Measurements from ENCODE around the gene ISOC2.
A peak's percentile ranks its signal among the peaks of the same experiment; 100 is the strongest.
"Not testable (repeated sequence)": the region's sequence is repeated elsewhere in the genome, so short reads cannot be mapped to it uniquely, and the experiment has no call there.

The ISOC2 gene

GRCh38 chr19:55410168-55410567 lies 51.3 kb downstream of the ISOC2 start:
- Histone ChIP-seq H3K9me3 (ENCODE audit: insufficient read depth, low read depth, low read length) (no peaks in the 10 kb centered on the region), H3K4me3 (ENCODE audit: low read length, poor library complexity, severe bottlenecking) (no peak overlapping the region), H3K79me2 (ENCODE audit: insufficient read depth, low read length) (peaks cover 23% of the 10 kb centered on the region), H3K9ac (ENCODE audit: low read depth, low read length, poor library complexity, severe bottlenecking) (no peak overlapping the region), H4K20me1 (ENCODE audit: insufficient read depth, low read length, poor library complexity, severe bottlenecking) (peaks cover 21% of the 10 kb centered on the region), H2AFZ (ENCODE audit: low read length) (no peak overlapping the region), H3K27me3 (ENCODE audit: insufficient read depth, low read length, poor library complexity, severe bottlenecking) (peaks cover 5% of the 10 kb centered on the region), H3F3A (ENCODE audit: low read depth) (no peaks in the 10 kb centered on the region), H3K9me2 (replicated peaks; ENCODE audit: low read depth, low read length) (no peaks in the 10 kb centered on the region), H3K4me2 (ENCODE audit: low read depth, low read length, poor library complexity, severe bottlenecking) (no peak overlapping the region), H3K4me1 (ENCODE audit: insufficient read depth, low read length, poor library complexity, severe bottlenecking) (peaks cover 22% of the 10 kb centered on the region), H3K36me3 (ENCODE audit: insufficient read depth, low read length) (peaks cover 6% of the 10 kb centered on the region; the same call in 1 of the 2 replicates)
- TF ChIP-seq EZH2phosphoT487 (IDR thresholded peaks at IDR 0.05; ENCODE audit: borderline replicate concordance): no peak
- no peak for TF ChIP-seq CTCF (conservative IDR thresholded peaks at IDR 0.05; ENCODE audit: low read length)

- peaks cover 33% of the 10 kb centered on the region for H3K79me2 ChIP-seq (ENCODE audit: insufficient read depth, low read length)
- peaks cover 25% of the 10 kb centered on the region for H4K20me1 ChIP-seq (ENCODE audit: insufficient read depth, low read length, poor library complexity, severe bottlenecking)
- H3K36me3 ChIP-seq (ENCODE audit: insufficient read depth, low read length): peaks cover 10% of the 10 kb centered on the region; the same call in 1 of the 2 replicates
- not testable (repeated sequence) for H2AFZ ChIP-seq (ENCODE audit: low read length); H3K9me2 ChIP-seq (replicated peaks; ENCODE audit: low read depth, low read length); H3K9ac ChIP-seq (ENCODE audit: low read depth, low read length, poor library complexity, severe bottlenecking); H3K9me3 ChIP-seq (ENCODE audit: insufficient read depth, low read depth, low read length); H3K27me3 ChIP-seq (ENCODE audit: insufficient read depth, low read length, poor library complexity, severe bottlenecking); H3F3A ChIP-seq (ENCODE audit: low read depth); H3K4me2 ChIP-seq (ENCODE audit: low read depth, low read length, poor library complexity, severe bottlenecking); H3K4me3 ChIP-seq (ENCODE audit: low read length, poor library complexity, severe bottlenecking)
- H3K4me1 ChIP-seq (ENCODE audit: insufficient read depth, low read length, poor library complexity, severe bottlenecking): peaks cover 27% of the 10 kb centered on the region
These were observed 52.3 kb downstream of the ISOC2 start for GRCh38 chr19:55409179-55409578.

- no peaks in the 10 kb centered on the region for H3K9me3 ChIP-seq (ENCODE audit: insufficient read depth, low read depth, low read length)
- no peaks in the 10 kb centered on the region for H3F3A ChIP-seq (ENCODE audit: low read depth)
- no peaks in the 10 kb centered on the region for H3K9me2 ChIP-seq (replicated peaks; ENCODE audit: low read depth, low read length)
- peaks cover 5% of the 10 kb centered on the region for H3K27me3 ChIP-seq (ENCODE audit: insufficient read depth, low read length, poor library complexity, severe bottlenecking)
- peaks cover 31% of the 10 kb centered on the region for H4K20me1 ChIP-seq (ENCODE audit: insufficient read depth, low read length, poor library complexity, severe bottlenecking)
- peaks cover 15% of the 10 kb centered on the region; the same call in 1 of the 2 replicates for H3K36me3 ChIP-seq (ENCODE audit: insufficient read depth, low read length)
- peak overlapping the region; percentile 94 for H3K4me2 ChIP-seq (ENCODE audit: low read depth, low read length, poor library complexity, severe bottlenecking)
- peaks cover 39% of the 10 kb centered on the region for H3K79me2 ChIP-seq (ENCODE audit: insufficient read depth, low read length)
- peaks cover 31% of the 10 kb centered on the region for H3K4me1 ChIP-seq (ENCODE audit: insufficient read depth, low read length, poor library complexity, severe bottlenecking)
- peak overlapping the region; percentile 91 for H3K4me3 ChIP-seq (ENCODE audit: low read length, poor library complexity, severe bottlenecking)
- H3K9ac ChIP-seq (ENCODE audit: low read depth, low read length, poor library complexity, severe bottlenecking): no peak overlapping the region
- TF ChIP-seq EZH2phosphoT487 (IDR thresholded peaks at IDR 0.05; ENCODE audit: borderline replicate concordance) (no peak), CTCF (conservative IDR thresholded peaks at IDR 0.05; ENCODE audit: low read length) (no peak)
- H2AFZ ChIP-seq (ENCODE audit: low read length): peak overlapping the region; percentile 95
These were observed 52.9 kb downstream of the ISOC2 start for GRCh38 chr19:55408533-55408872.

DNA sequence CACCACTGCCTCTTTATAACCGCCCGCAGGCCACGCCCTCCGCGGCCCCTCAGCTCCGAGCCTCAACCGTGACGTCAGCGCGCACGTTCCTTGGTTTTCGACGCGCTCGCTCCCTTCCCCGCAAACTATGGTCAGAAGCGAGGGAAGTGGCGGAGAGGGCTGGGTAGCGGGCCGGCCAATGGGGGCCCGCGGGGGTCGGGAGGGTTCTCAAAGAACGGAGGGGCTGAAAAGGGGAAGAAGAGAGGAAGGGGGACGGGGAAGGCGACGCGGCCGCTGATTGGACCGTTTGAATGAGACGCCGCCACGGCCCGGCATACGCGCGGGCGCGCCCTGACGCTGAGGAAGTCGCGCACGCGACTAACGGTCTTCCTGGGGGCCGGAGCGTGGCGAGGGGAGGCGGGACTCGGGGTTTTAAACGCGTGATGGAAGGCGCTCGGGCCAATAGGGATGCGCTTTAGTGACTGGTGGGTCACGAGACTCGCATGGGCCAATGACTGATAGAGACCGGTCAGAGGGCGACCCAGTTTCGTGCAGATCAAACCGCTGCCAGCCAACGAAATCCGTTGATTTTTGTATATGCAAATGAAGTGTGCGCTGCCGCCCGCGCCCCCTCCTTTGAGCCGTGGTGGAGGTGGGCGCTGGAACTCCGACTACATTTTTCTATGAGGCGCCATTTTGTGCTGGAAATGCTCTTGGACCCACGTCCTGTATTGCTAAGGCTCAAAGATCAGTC lies 53.5 kb downstream of the ISOC2 start:
- no peaks in the 10 kb centered on the region for H3K9me3 ChIP-seq (ENCODE audit: insufficient read depth, low read depth, low read length)
- H4K20me1 ChIP-seq (ENCODE audit: insufficient read depth, low read length, poor library complexity, severe bottlenecking): peaks cover 36% of the 10 kb centered on the region
- no peaks in the 10 kb centered on the region for H3K9me2 ChIP-seq (replicated peaks; ENCODE audit: low read depth, low read length)
- peaks cover 37% of the 10 kb centered on the region for H3K4me1 ChIP-seq (ENCODE audit: insufficient read depth, low read length, poor library complexity, severe bottlenecking)
- H3K4me2 ChIP-seq (ENCODE audit: low read depth, low read length, poor library complexity, severe bottlenecking): peak overlapping the region; percentile 94
- H3K27me3 ChIP-seq (ENCODE audit: insufficient read depth, low read length, poor library complexity, severe bottlenecking): peaks cover 5% of the 10 kb centered on the region
- no peak for TF ChIP-seq CTCF (conservative IDR thresholded peaks at IDR 0.05; ENCODE audit: low read length)
- no peak for TF ChIP-seq EZH2phosphoT487 (IDR thresholded peaks at IDR 0.05; ENCODE audit: borderline replicate concordance)
- peaks cover 45% of the 10 kb centered on the region for H3K79me2 ChIP-seq (ENCODE audit: insufficient read depth, low read length)
- H3K4me3 ChIP-seq (ENCODE audit: low read length, poor library complexity, severe bottlenecking): peak overlapping the region; percentile 91
- peaks cover 20% of the 10 kb centered on the region; the same call in 1 of the 2 replicates for H3K36me3 ChIP-seq (ENCODE audit: insufficient read depth, low read length)
- H2AFZ ChIP-seq (ENCODE audit: low read length): peak overlapping the region; percentile 95
- H3F3A ChIP-seq (ENCODE audit: low read depth): no peaks in the 10 kb centered on the region
- peak overlapping the region; percentile 97 for H3K9ac ChIP-seq (ENCODE audit: low read depth, low read length, poor library complexity, severe bottlenecking)

- not testable (repeated sequence) for H3K27me3 ChIP-seq (ENCODE audit: insufficient read depth, low read length, poor library complexity, severe bottlenecking); H3F3A ChIP-seq (ENCODE audit: low read depth); H3K9me3 ChIP-seq (ENCODE audit: insufficient read depth, low read depth, low read length); H3K9me2 ChIP-seq (replicated peaks; ENCODE audit: low read depth, low read length)
- Histone ChIP-seq H4K20me1 (ENCODE audit: insufficient read depth, low read length, poor library complexity, severe bottlenecking) (peaks cover 41% of the 10 kb centered on the region), H3K4me1 (ENCODE audit: insufficient read depth, low read length, poor library complexity, severe bottlenecking) (peaks cover 42% of the 10 kb centered on the region), H3K9ac (ENCODE audit: low read depth, low read length, poor library complexity, severe bottlenecking) (peak within 1 kb of the TSS; percentile 97), H3K79me2 (ENCODE audit: insufficient read depth, low read length) (peaks cover 50% of the 10 kb centered on the region), H3K4me2 (ENCODE audit: low read depth, low read length, poor library complexity, severe bottlenecking) (peak within 1 kb of the TSS; percentile 94), H3K4me3 (ENCODE audit: low read length, poor library complexity, severe bottlenecking) (peak within 1 kb of the TSS; percentile 91), H3K36me3 (ENCODE audit: insufficient read depth, low read length) (peaks cover 25% of the 10 kb centered on the region; the same call in 1 of the 2 replicates), H2AFZ (ENCODE audit: low read length) (peak within 1 kb of the TSS; percentile 95)
These were observed 54.0 kb downstream of the ISOC2 start, which contains the start of gene UBE2S for GRCh38 chr19:55407550-55407799. TSS of gene UBE2S (minus strand) at chr19:55407788. CDS start at chr19:55407589, 199 bp downstream.
